Upper lobe of right lung (tissue), 1 donor: ENCODE results near the gene TMEM51. TPM values are rescaled to one million over a fixed set of nuclear protein-coding genes. Genes with fewer than 3 reads are reported as not detected.

Source experiments
- ATAC-seq: fragments of 200-7000 bp; cut with Tn5 transposase; one replicate; pipeline ENCODE4 v1.9.1; 2020; ENCODE audit warnings: mild to moderate bottlenecking, moderate library complexity
- DNase-seq: peaks from one replicate; pipeline ENCODE4 v3.0.0-alpha.2; 2020
- H3K27ac ChIP-seq: fragments of 200-600 bp; one replicate; pipeline ENCODE4 v1.8.0; 2022
- H3K27me3 ChIP-seq: fragments of 200-600 bp; one replicate; pipeline ENCODE4 v1.8.0; 2022; ENCODE audit warnings: mild to moderate bottlenecking
- H3K36me3 ChIP-seq: fragments of 200-600 bp; one replicate; pipeline ENCODE4 v1.8.0; 2022
- H3K4me1 ChIP-seq: fragments of 200-600 bp; one replicate; pipeline ENCODE4 v1.8.0; 2022
- H3K4me3 ChIP-seq: fragments of 200-600 bp; one replicate; pipeline ENCODE4 v1.8.0; 2022; ENCODE audit warnings: mild to moderate bottlenecking
- H3K9me3 ChIP-seq: fragments of 200-600 bp; one replicate; pipeline ENCODE4 v1.8.0; 2022
- CTCF ChIP-seq: fragments of 200-600 bp; IDR thresholded peaks from one replicate; pipeline ENCODE4 v1.8.0; 2022; ENCODE audit warnings: antibody characterized with exemption
- intact Hi-C: fragments of 100-400 bp; cut with DNase I; formaldehyde crosslinking; loops from one replicate; pipeline ENCODE4 v1.11.0; 2022
- total RNA-seq: library from RNA; stranded (reverse); fragmentation: NEBNext Ultra II Directional; extraction: Animal tissue kit (Norgen Biotek cat#: 25700); gene quantifications from one replicate; pipeline ENCODE4 v1.2.1, GENCODE V29; 2021
- donor health status: DM: no; HTN: yes; CAD: no; lungs with severe emphysema.

Gene TMEM51
- total RNA-seq, 1 donor from 2014 or later: 14.7 TPM

- Histone ChIP-seq H3K9me3 (no peaks in the 10 kb centered on the region), H3K27me3 (no peaks in the 10 kb centered on the region), H3K4me3 (no peak overlapping the region), H3K27ac (no peak overlapping the region), H3K36me3 (no peaks in the 10 kb centered on the region), H3K4me1 (peaks cover 50% of the 10 kb centered on the region)
- intact Hi-C loops: no loop called here
- ATAC-seq (no peak), DNase-seq (peak; percentile 10)
- no peak for TF ChIP-seq CTCF
These were observed 57.3 kb downstream of the TMEM51 start for GRCh38 chr1:15210651-15211375.

DNA sequence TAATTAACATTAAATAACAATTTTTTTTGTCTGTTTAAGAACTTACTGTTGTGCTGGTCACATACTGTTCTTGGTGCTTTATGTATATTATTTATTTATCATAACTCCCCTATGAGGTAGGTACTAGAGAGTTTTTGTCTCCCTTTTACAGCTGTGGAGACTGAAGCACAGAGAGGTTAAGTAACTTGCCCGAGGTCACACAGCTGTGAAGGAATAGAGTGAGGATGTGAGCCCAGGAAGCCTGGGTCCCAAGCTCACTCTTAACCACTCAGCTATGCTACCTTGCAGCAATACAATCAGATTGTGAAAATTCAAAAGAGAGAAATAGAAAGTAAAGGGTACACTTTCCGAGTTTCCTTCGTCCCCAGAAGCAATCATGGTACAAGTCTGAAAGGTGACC, 57.9 kb downstream of the TMEM51 start:
- no peak for ATAC-seq
- intact Hi-C loops: no loop called here
- H3K27ac ChIP-seq: no peak overlapping the region

DNA sequence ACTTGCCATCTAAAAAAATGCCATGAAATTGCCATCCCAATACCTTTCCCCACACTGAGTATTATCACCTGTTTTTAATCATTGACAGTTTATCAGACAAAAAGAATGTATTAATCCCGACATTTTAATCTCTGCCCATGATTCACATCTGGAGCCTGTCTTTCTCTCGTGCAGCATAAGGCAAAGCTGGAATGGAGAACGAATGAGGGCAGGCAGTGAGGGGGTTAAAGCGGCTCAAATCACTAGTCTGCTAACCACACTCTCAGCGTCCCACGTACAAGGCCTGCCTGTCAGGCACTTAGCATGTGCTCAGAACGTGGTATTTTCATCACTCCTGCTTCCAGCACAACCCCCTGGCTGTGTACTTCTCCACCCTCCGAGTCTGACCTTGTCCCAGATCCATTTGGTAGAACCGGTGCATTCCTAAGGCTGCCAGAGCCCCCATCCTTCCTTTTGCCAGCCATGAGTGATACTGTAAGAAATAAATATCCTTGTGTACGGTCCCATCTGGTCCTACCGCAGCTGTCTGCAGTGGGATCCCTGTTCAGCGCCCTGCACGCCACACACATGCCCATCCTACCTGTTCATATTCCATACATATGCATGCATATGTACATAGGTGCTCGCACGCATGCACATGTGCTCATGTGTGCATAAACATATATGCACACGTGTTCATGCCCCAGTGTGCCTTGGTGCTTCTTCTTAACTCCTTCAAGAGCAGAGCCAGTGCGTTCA, 58.8 kb downstream of the TMEM51 start:
- Histone ChIP-seq H3K27me3 (no peaks in the 10 kb centered on the region), H3K36me3 (no peaks in the 10 kb centered on the region), H3K27ac (peak overlapping the region; percentile 19), H3K9me3 (no peaks in the 10 kb centered on the region), H3K4me1 (peaks cover 45% of the 10 kb centered on the region), H3K4me3 (no peak overlapping the region)
- DNase-seq: peak; percentile 30
- TF ChIP-seq CTCF: no peak
- no peak for ATAC-seq
- intact Hi-C loops: no loop called here

More for the DNA sequence above, 57.9 kb downstream of the TMEM51 start:
- no peaks in the 10 kb centered on the region for H3K27me3 ChIP-seq
- no peaks in the 10 kb centered on the region for H3K9me3 ChIP-seq
- no peaks in the 10 kb centered on the region for H3K36me3 ChIP-seq
- H3K4me1 ChIP-seq: peaks cover 50% of the 10 kb centered on the region
- H3K4me3 ChIP-seq: no peak overlapping the region
- no peak for DNase-seq
- TF ChIP-seq CTCF: no peak

GRCh38 chr1:15212954-15213291, 59.4 kb downstream of the TMEM51 start:
- no peak for DNase-seq
- Histone ChIP-seq H3K9me3 (no peaks in the 10 kb centered on the region), H3K4me1 (peaks cover 41% of the 10 kb centered on the region), H3K27me3 (no peaks in the 10 kb centered on the region), H3K36me3 (no peaks in the 10 kb centered on the region), H3K27ac (peak overlapping the region; percentile 19), H3K4me3 (no peak overlapping the region)
- intact Hi-C loops: no loop called here
- ATAC-seq: peak; percentile 8
- no peak for TF ChIP-seq CTCF

- ATAC-seq (peak; percentile 33), DNase-seq (peak; percentile 15)
- peak overlapping the region; percentile 17 for H3K27ac ChIP-seq
- no peak for TF ChIP-seq CTCF
- peaks cover 41% of the 10 kb centered on the region for H3K4me1 ChIP-seq
- no peaks in the 10 kb centered on the region for H3K36me3 ChIP-seq
- no peaks in the 10 kb centered on the region for H3K27me3 ChIP-seq
- H3K4me3 ChIP-seq: no peak overlapping the region
- no peaks in the 10 kb centered on the region for H3K9me3 ChIP-seq
- intact Hi-C loops: no loop called here
These were observed 59.8 kb downstream of the TMEM51 start for GRCh38 chr1:15213341-15213821.
